PC-9 (cell line): ENCODE measurements around the gene NOBOX. TPM values are rescaled to one million over a fixed set of nuclear protein-coding genes. Genes with fewer than 3 reads are reported as not detected.

Experiments
- BruUV-seq: library from RNA; stranded (reverse); fragments of 400-500 nt; replicated peaks from 2 replicates; lab custom pipeline; 2021; lab: Mats Ljungman, UMichigan
- CTCF ChIA-PET: fragments of 300-600 bp; sonication (Branson Sonifier 250); formaldehyde crosslinking; loops from one replicate; lab custom pipeline; 2022; ENCODE audit warnings: antibody characterized with exemption; lab: Charles Lee
- POLR2A ChIA-PET: fragments of 300-600 bp; sonication (Branson Sonifier 250); formaldehyde crosslinking; loops from one replicate; lab custom pipeline; 2022; ENCODE audit warnings: antibody characterized with exemption; ENCODE audit not compliant: unreplicated experiment; lab: Charles Lee
- DNase-seq, 2 experiments: peaks; one replicate each; pipeline versions ENCODE4 v3.0.0 to v3.0.0-alpha.2; 2015 to 2022; ENCODE audit warnings: mixed read lengths in 1 of 2
- H2AFZ ChIP-seq: fragments of 200-600 bp; sonication (generic); 2 replicates; pipeline ENCODE4 v1.8.1; 2017; ENCODE audit warnings: antibody characterized with exemption
- H3F3A ChIP-seq: fragments of 200-600 bp; sonication (generic); 2 replicates; pipeline ENCODE4 v1.8.1; 2017; ENCODE audit warnings: antibody characterized with exemption, mild to moderate bottlenecking, low read depth; ENCODE audit not compliant: insufficient read depth
- H3K27ac ChIP-seq: fragments of 200-600 bp; sonication (generic); 2 replicates; pipeline ENCODE4 v1.6.1; 2016; ENCODE audit warnings: mixed run types
- H3K27me3 ChIP-seq: fragments of 200-600 bp; sonication (generic); 2 replicates; pipeline ENCODE4 v1.6.1; 2016; ENCODE audit warnings: low read depth, mixed run types; ENCODE audit not compliant: insufficient read depth
- H3K36me3 ChIP-seq: fragments of 200-600 bp; sonication (generic); 2 replicates; pipeline ENCODE4 v1.6.1; 2016; ENCODE audit warnings: low read depth, mixed run types
- H3K4me1 ChIP-seq: fragments of 200-600 bp; sonication (generic); replicated peaks from 2 replicates; pipeline ENCODE4 v1.6.1; 2016; ENCODE audit warnings: mixed run types; ENCODE audit not compliant: insufficient read depth
- H3K4me2 ChIP-seq: fragments of 200-600 bp; sonication (generic); 2 replicates; pipeline ENCODE4 v1.6.1; 2017; ENCODE audit warnings: mixed run types
- H3K4me3 ChIP-seq: fragments of 200-600 bp; sonication (generic); 2 replicates; pipeline ENCODE4 v1.6.1; 2016; ENCODE audit warnings: mixed run types
- H3K79me2 ChIP-seq: fragments of 200-600 bp; sonication (generic); 2 replicates; pipeline ENCODE4 v1.6.1; 2017; ENCODE audit warnings: low read depth, mixed run types
- H3K9me2 ChIP-seq: fragments of 200-600 bp; sonication (generic); 2 replicates; pipeline ENCODE4 v1.8.1; 2017; ENCODE audit warnings: mild to moderate bottlenecking; ENCODE audit not compliant: insufficient read depth
- H3K9me3 ChIP-seq: fragments of 200-600 bp; sonication (generic); 2 replicates; pipeline ENCODE4 v1.8.1; 2016; ENCODE audit warnings: low read depth; ENCODE audit not compliant: insufficient read depth
- H4K20me1 ChIP-seq: fragments of 200-600 bp; sonication (generic); 2 replicates; pipeline ENCODE4 v1.8.1; 2017; ENCODE audit not compliant: insufficient read depth
- CTCF ChIP-seq: fragments of 200-600 bp; sonication (generic); conservative IDR thresholded peaks from 2 replicates; pipeline ENCODE4 v1.6.1; 2017; ENCODE audit warnings: mixed run types, antibody characterized with exemption, mild to moderate bottlenecking, moderate library complexity
- EZH2 ChIP-seq: fragments of 200-600 bp; sonication (generic); IDR thresholded peaks from 2 replicates; pipeline ENCODE4 v1.8.0; 2017; ENCODE audit warnings: antibody characterized with exemption, low read depth
- intact Hi-C: fragments of 100-400 bp; cut with micrococcal nuclease; formaldehyde crosslinking; loops from one replicate; pipeline ENCODE4 v1.10.0; 2022; ENCODE audit not compliant: unreplicated experiment
- total RNA-seq: library from RNA; stranded (reverse); gene quantifications from 2 replicates; pipeline ENCODE4 v1.2.3, GENCODE V29; 2021

NOBOX gene
- total RNA-seq, 1 experiment from 2014 or later: not detected

GRCh38 chr7:144399946-144400345 lies 3.5 kb downstream of the NOBOX start:
- no peaks in the 10 kb centered on the region for H3K4me1 ChIP-seq
- H3K36me3 ChIP-seq: no peaks in the 10 kb centered on the region
- no peak overlapping the region for H2AFZ ChIP-seq
- CTCF ChIA-PET: no interaction called here
- H3K9me3 ChIP-seq: no peaks in the 10 kb centered on the region
- peak in 1 of 2 experiments; percentile 11 for DNase-seq
- TF ChIP-seq CTCF: no peak
- TF ChIP-seq EZH2: no peak
- POLR2A ChIA-PET: no interaction called here
- no peak overlapping the region for H3K4me2 ChIP-seq
- H3K79me2 ChIP-seq: no peaks in the 10 kb centered on the region
- H4K20me1 ChIP-seq: no peaks in the 10 kb centered on the region
- no peak overlapping the region for H3K4me3 ChIP-seq
- H3F3A ChIP-seq: no peaks in the 10 kb centered on the region
- H3K9me2 ChIP-seq: no peaks in the 10 kb centered on the region
- H3K27ac ChIP-seq: no peak overlapping the region
- BruUV-seq: no TSS peak
- intact Hi-C loops: no loop called here
- peaks cover 66% of the 10 kb centered on the region for H3K27me3 ChIP-seq

- BruUV-seq: no TSS peak
- POLR2A ChIA-PET: no interaction called here
Measured at GRCh38 chr7:144398911-144399310, 4.6 kb downstream of the NOBOX start.

GRCh38 chr7:144398291-144398690 lies 5.2 kb downstream of the NOBOX start:
- intact Hi-C loops: no loop called here
- POLR2A ChIA-PET: no interaction called here

More at GRCh38 chr7:144398911-144399310, 4.6 kb downstream of the NOBOX start:
- DNase-seq: peak in 1 of 2 experiments; percentile 33
- Histone ChIP-seq H3K9me3 (no peaks in the 10 kb centered on the region), H3K4me1 (no peaks in the 10 kb centered on the region), H3F3A (no peaks in the 10 kb centered on the region), H2AFZ (no peak overlapping the region), H3K9me2 (no peaks in the 10 kb centered on the region), H4K20me1 (no peaks in the 10 kb centered on the region), H3K4me3 (no peak overlapping the region), H3K27ac (no peak overlapping the region), H3K36me3 (no peaks in the 10 kb centered on the region), H3K27me3 (peaks cover 76% of the 10 kb centered on the region), H3K4me2 (no peak overlapping the region), H3K79me2 (no peaks in the 10 kb centered on the region)
- TF ChIP-seq EZH2 (no peak), CTCF (no peak)
- CTCF ChIA-PET: no interaction called here
- intact Hi-C loops: no loop called here

More at GRCh38 chr7:144398291-144398690, 5.2 kb downstream of the NOBOX start:
- Histone ChIP-seq H3K27me3 (peaks cover 77% of the 10 kb centered on the region), H2AFZ (no peak overlapping the region), H3K9me2 (no peaks in the 10 kb centered on the region), H3K9me3 (no peaks in the 10 kb centered on the region), H3K4me3 (no peak overlapping the region), H3K36me3 (no peaks in the 10 kb centered on the region), H3K4me2 (no peak overlapping the region), H3K79me2 (no peaks in the 10 kb centered on the region), H3F3A (no peaks in the 10 kb centered on the region), H4K20me1 (no peaks in the 10 kb centered on the region), H3K4me1 (no peaks in the 10 kb centered on the region), H3K27ac (no peak overlapping the region)
- CTCF ChIA-PET: no interaction called here
- no peak for TF ChIP-seq CTCF
- TF ChIP-seq EZH2: no peak
- no TSS peak for BruUV-seq
- peak in 1 of 2 experiments; percentile 18 for DNase-seq
